Smooth muscle cell (in vitro differentiated cells): Measurements from ENCODE around the gene ATAD1. TPM values are rescaled to one million over a fixed set of nuclear protein-coding genes. Genes with fewer than 3 reads are reported as not detected.

ENCODE experiments used
- DNase-seq: peaks from one replicate; lab custom pipeline; 2025; ENCODE audit not compliant: unreplicated experiment; lab: John Stamatoyannopoulos, UW
- H2AFZ ChIP-seq: fragments of 200-600 bp; sonication (generic); 2 replicates; pipeline ENCODE4 v1.6.0; 2016; ENCODE audit warnings: antibody characterized with exemption, low read depth, mild to moderate bottlenecking
- H3F3A ChIP-seq: fragments of 200-600 bp; sonication (generic); 2 replicates; pipeline ENCODE4 v1.6.0; 2017; ENCODE audit warnings: antibody characterized with exemption, low read depth
- H3K27ac ChIP-seq: fragments of 200-600 bp; sonication (generic); 2 replicates; pipeline ENCODE4 v1.5.1; 2016; ENCODE audit warnings: low read depth, mild to moderate bottlenecking
- H3K27me3 ChIP-seq: fragments of 200-600 bp; sonication (generic); 2 replicates; pipeline ENCODE4 v1.6.1; 2016; ENCODE audit warnings: low read depth, mild to moderate bottlenecking
- H3K36me3 ChIP-seq: fragments of 200-600 bp; sonication (generic); 2 replicates; pipeline ENCODE4 v1.5.1; 2016; ENCODE audit warnings: low read depth
- H3K4me1 ChIP-seq: fragments of 200-600 bp; sonication (generic); 2 replicates; pipeline ENCODE4 v1.5.1; 2016; ENCODE audit warnings: low read depth
- H3K4me2 ChIP-seq: fragments of 200-600 bp; sonication (generic); 2 replicates; pipeline ENCODE4 v1.6.0; 2016; ENCODE audit warnings: mild to moderate bottlenecking
- H3K4me3 ChIP-seq: fragments of 200-600 bp; sonication (generic); 2 replicates; pipeline ENCODE4 v1.5.1; 2016; ENCODE audit warnings: mild to moderate bottlenecking
- H3K79me2 ChIP-seq: fragments of 200-600 bp; sonication (generic); 2 replicates; pipeline ENCODE4 v1.6.0; 2016; ENCODE audit warnings: low read depth, mild to moderate bottlenecking
- H3K9ac ChIP-seq: fragments of 200-600 bp; sonication (generic); 2 replicates; pipeline ENCODE4 v1.6.0; 2016; ENCODE audit warnings: low read depth
- H3K9me3 ChIP-seq: fragments of 200-600 bp; sonication (generic); replicated peaks from 2 replicates; pipeline ENCODE4 v1.5.1; 2016; ENCODE audit warnings: low read depth
- H4K20me1 ChIP-seq: fragments of 200-600 bp; sonication (generic); 2 replicates; pipeline ENCODE4 v1.6.0; 2016; ENCODE audit warnings: low read depth
- WGBS: methylation state at CpG from one replicate; pipeline ENCODE4 v1.1.7; 2016; ENCODE audit warnings: low lambda C conversion rate; 5-methylcytosine and 5-hydroxymethylcytosine counted together
- polyA plus RNA-seq: library from polyadenylated mRNA; unstranded; fragments of >200 nt; fragmentation: Nextera tagmentation; extraction: Ambion mirVana; gene quantifications from 2 replicates; pipeline ENCODE4 v1.2.1, GENCODE V29; 2016
- total RNA-seq: library from RNA; depleted of rRNA; stranded (reverse); fragments of >200 nt; gene quantifications from 2 replicates; pipeline ENCODE4 v1.2.3, GENCODE V29; 2014
- TF ChIP-seq, protein P1 (sequence below): fragments of 200-600 bp; sonication (generic); IDR thresholded peaks from 2 replicates; pipeline ENCODE4 v1.5.1; 2017; ENCODE audit warnings: borderline replicate concordance, mild to moderate bottlenecking, antibody characterized with exemption; ENCODE audit not compliant: insufficient read depth, poor library complexity, severe bottlenecking

Gene ATAD1
- total and polyA plus RNA-seq, 2 experiments from 2014 or later, result 38.1 to 71.8 TPM

DNA sequence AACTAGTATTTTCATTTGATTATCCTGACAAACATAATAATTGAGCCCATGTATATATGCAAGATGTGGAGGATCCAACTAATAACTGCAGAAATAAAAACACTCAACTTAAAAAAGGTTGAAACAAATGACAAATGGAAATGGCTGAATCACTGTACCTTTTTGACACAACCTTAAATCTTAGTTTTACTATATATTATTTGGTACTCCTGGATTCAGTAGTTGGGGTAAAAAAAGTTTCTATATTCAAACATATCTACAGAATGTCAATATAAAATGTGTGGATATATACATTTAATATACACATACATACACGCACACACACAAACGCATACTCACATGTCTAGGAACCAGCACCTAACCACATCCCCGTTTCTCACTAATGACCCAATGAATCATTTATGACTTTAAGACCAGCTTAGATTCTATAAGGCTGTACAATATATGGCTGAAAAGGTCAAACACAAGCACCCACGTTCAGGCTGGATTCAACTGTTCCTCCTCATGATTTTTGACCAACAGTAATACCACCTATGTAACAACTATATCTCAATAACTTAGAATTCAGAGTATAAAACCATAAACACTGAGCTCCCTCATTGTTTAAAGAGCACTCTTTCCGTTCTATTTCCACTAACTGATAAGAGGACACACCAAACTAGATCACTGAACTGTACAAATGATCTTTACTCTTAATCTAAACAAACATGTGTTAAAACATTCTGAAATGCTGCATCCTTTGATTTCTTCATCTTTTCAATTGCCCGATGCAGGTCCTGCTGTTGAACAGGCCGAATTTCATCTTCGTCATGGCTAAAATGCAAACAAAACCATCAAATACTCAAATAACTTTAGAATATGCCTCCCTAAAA lies 63.8 kb downstream of the ATAD1 start:
- Histone ChIP-seq H3K9ac (no peak overlapping the region), H3K9me3 (no peaks in the 10 kb centered on the region), H3K79me2 (no peaks in the 10 kb centered on the region), H3K4me3 (no peak overlapping the region), H3K4me2 (no peak overlapping the region), H3K36me3 (no peaks in the 10 kb centered on the region), H2AFZ (no peak overlapping the region), H3K27me3 (no peaks in the 10 kb centered on the region), H4K20me1 (peaks cover 4% of the 10 kb centered on the region), H3K4me1 (peaks cover 11% of the 10 kb centered on the region), H3K27ac (no peak overlapping the region), H3F3A (peaks cover 10% of the 10 kb centered on the region)
- TF ChIP-seq, protein P1, sequence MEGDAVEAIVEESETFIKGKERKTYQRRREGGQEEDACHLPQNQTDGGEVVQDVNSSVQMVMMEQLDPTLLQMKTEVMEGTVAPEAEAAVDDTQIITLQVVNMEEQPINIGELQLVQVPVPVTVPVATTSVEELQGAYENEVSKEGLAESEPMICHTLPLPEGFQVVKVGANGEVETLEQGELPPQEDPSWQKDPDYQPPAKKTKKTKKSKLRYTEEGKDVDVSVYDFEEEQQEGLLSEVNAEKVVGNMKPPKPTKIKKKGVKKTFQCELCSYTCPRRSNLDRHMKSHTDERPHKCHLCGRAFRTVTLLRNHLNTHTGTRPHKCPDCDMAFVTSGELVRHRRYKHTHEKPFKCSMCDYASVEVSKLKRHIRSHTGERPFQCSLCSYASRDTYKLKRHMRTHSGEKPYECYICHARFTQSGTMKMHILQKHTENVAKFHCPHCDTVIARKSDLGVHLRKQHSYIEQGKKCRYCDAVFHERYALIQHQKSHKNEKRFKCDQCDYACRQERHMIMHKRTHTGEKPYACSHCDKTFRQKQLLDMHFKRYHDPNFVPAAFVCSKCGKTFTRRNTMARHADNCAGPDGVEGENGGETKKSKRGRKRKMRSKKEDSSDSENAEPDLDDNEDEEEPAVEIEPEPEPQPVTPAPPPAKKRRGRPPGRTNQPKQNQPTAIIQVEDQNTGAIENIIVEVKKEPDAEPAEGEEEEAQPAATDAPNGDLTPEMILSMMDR, result no peak
- DNase-seq, result no peak
- WGBS, result 89% methylated on average over 8 of the region's 8 CpGs

DNA sequence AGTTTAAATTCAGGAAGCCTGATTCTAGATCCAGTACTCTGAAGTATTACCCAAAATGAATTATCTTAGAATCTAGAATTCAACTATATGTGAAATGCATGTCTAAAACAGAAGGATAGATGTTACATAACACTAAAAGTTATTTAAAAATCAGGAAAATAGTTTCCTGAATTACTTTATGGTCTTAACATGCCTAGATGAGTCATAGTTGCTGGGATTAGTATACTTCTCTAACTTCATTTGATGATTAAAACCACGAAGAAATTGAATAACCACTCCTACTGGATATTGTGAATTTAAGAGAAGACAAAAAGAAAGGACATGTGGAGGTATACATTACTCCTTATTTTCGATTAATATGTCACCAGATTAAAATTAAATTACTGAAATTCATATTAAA lies 65.5 kb downstream of the ATAD1 start:
- Histone ChIP-seq H3K9me3 (no peaks in the 10 kb centered on the region), H3K36me3 (no peaks in the 10 kb centered on the region), H3K27ac (peak overlapping the region; percentile 10), H3K27me3 (no peaks in the 10 kb centered on the region), H3F3A (peaks cover 20% of the 10 kb centered on the region), H4K20me1 (peaks cover 4% of the 10 kb centered on the region), H3K4me1 (peaks cover 11% of the 10 kb centered on the region), H2AFZ (no peak overlapping the region), H3K4me2 (no peak overlapping the region), H3K79me2 (no peaks in the 10 kb centered on the region), H3K9ac (no peak overlapping the region), H3K4me3 (no peak overlapping the region)
- 56% methylated on average over 2 of the region's 2 CpGs for WGBS
- DNase-seq, result no peak
- TF ChIP-seq, protein P1, result no peak

DNA sequence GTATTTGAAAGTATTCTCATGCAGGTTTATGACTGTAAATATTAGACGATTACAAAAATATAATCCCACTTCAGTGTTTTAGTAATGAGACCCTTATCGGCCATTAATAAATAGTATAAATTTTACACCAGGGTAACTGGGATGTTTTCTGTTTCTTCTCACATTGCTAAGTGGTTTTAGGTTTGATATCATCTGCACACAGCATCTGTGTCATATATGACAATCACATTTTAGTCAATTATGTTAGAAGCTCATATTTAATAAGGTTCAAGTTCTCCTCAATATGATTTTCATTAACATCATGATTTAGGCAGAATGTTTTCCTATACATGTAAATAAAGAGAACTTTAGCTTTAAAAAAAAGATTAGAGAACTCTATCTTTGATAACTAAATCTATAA lies 66.8 kb downstream of the ATAD1 start:
- Histone ChIP-seq H3K4me3 (no peak overlapping the region), H3K9ac (no peak overlapping the region), H2AFZ (no peak overlapping the region), H3K4me2 (no peak overlapping the region), H3K27me3 (no peaks in the 10 kb centered on the region), H3K79me2 (no peaks in the 10 kb centered on the region), H3K4me1 (peaks cover 11% of the 10 kb centered on the region), H3K27ac (peak overlapping the region; percentile 43), H4K20me1 (peaks cover 4% of the 10 kb centered on the region), H3K9me3 (no peaks in the 10 kb centered on the region), H3K36me3 (no peaks in the 10 kb centered on the region), H3F3A (peaks cover 20% of the 10 kb centered on the region)
- TF ChIP-seq, protein P1, result no peak
- 96% methylated on average over 2 of the region's 2 CpGs for WGBS
- no peak for DNase-seq

DNA sequence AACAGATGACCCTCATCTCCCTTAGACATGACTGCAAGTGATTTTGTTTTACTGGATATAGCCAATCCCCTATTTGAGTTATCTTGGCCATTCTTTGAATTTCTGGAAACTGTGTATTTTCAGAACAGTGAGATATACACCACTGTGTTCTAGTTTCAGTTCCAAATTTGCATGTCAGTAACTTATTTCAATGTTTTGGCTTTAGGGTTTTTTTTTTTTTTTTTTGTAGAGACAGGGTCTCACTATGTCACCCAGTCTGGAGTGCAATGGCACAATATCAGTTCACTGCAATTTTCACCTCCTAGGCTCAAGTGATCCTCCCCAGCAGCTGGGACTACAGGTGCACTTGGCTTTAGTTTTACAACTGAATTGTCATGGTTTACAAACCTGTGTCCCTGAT lies 67.2 kb downstream of the ATAD1 start:
- Histone ChIP-seq H3K36me3 (no peaks in the 10 kb centered on the region), H3K4me3 (no peak overlapping the region), H3K9me3 (no peaks in the 10 kb centered on the region), H2AFZ (no peak overlapping the region), H4K20me1 (peaks cover 4% of the 10 kb centered on the region), H3K4me1 (peaks cover 11% of the 10 kb centered on the region), H3K9ac (no peak overlapping the region), H3F3A (peaks cover 20% of the 10 kb centered on the region), H3K27me3 (no peaks in the 10 kb centered on the region), H3K4me2 (no peak overlapping the region), H3K27ac (peak overlapping the region; percentile 43), H3K79me2 (no peaks in the 10 kb centered on the region)
- TF ChIP-seq, protein P1, result no peak
- no peak for DNase-seq
